Right atrium auricular region (tissue), 2 donors: ENCODE measurements around the gene GPR153. TPM values are rescaled to one million over a fixed set of nuclear protein-coding genes. Genes with fewer than 3 reads are reported as not detected.

Experiments
- DNase-seq: peaks from one replicate; pipeline ENCODE4 v3.0.0-alpha.2; 2019; ENCODE audit warnings: low spot score
- H3K27ac ChIP-seq, 2 donors: fragments of 200-600 bp; sonication (generic); 1 replicate in 1 of 2; 2 replicates in 1 of 2; pipeline ENCODE4 v1.5.1; 2016 to 2019
- H3K27me3 ChIP-seq, 2 donors: fragments of 200-600 bp; sonication (generic); one replicate each; pipeline versions ENCODE4 v1.5.1 to v1.6.0; 2017 to 2019
- H3K36me3 ChIP-seq: fragments of 200-600 bp; sonication (generic); one replicate; pipeline ENCODE4 v1.5.1; 2016
- H3K4me1 ChIP-seq, 2 donors: fragments of 200-600 bp; sonication (generic); one replicate each; pipeline versions ENCODE4 v1.5.1 to v1.6.0; 2017 to 2019
- H3K4me3 ChIP-seq, 2 donors: fragments of 200-600 bp; sonication (generic); 1 replicate in 1 of 2; 2 replicates in 1 of 2; pipeline ENCODE4 v1.5.1; 2017 to 2019; ENCODE audit warnings: mild to moderate bottlenecking in 1 of 2, moderate library complexity in 1 of 2
- H3K9me3 ChIP-seq, 2 donors: fragments of 200-600 bp; sonication (generic); one replicate each; pipeline ENCODE4 v1.5.1; 2019
- CTCF ChIP-seq, 2 donors: fragments of 200-600 bp; sonication (generic); IDR thresholded peaks; one replicate each; pipeline ENCODE4 v1.5.1; 2019; ENCODE audit warnings: antibody characterized with exemption in 2 of 2
- total RNA-seq, 2 donors: library from RNA; depleted of rRNA; stranded (reverse); fragments of >200 nt; gene quantifications; one replicate each; pipeline ENCODE4 v1.1.0, GENCODE V29; 2016

GPR153 gene
- total RNA-seq, 2 donors from 2014 or later: 7.6 to 17.4 TPM

- TF ChIP-seq CTCF (IDR thresholded peaks at IDR 0.05): no peak
- H3K4me3 ChIP-seq: no peak overlapping the region
- no peaks in the 10 kb centered on the region for H3K27me3 ChIP-seq
- H3K36me3 ChIP-seq: no peaks in the 10 kb centered on the region
- no peak overlapping the region for H3K27ac ChIP-seq
- no peak for DNase-seq
- no peaks in the 10 kb centered on the region for H3K9me3 ChIP-seq
- H3K4me1 ChIP-seq: peaks cover 0 to 52% of the 10 kb centered on the region in 2 donors
Observed at GRCh38 chr1:6202256-6202655, 58.6 kb downstream of the GPR153 start.

- no peaks in the 10 kb centered on the region for H3K9me3 ChIP-seq
- H3K4me3 ChIP-seq: peak overlapping the region; percentile 96 to 98
- peaks cover 0 to 32% of the 10 kb centered on the region in 2 donors for H3K4me1 ChIP-seq
- peak overlapping the region; percentile 84 to 86 for H3K27ac ChIP-seq
- DNase-seq: no peak
- H3K27me3 ChIP-seq: no peaks in the 10 kb centered on the region
- TF ChIP-seq CTCF (IDR thresholded peaks at IDR 0.05): no peak
- peaks cover 16% of the 10 kb centered on the region for H3K36me3 ChIP-seq
Observed at GRCh38 chr1:6200188-6200809, 60.6 kb downstream of the GPR153 start.

DNA sequence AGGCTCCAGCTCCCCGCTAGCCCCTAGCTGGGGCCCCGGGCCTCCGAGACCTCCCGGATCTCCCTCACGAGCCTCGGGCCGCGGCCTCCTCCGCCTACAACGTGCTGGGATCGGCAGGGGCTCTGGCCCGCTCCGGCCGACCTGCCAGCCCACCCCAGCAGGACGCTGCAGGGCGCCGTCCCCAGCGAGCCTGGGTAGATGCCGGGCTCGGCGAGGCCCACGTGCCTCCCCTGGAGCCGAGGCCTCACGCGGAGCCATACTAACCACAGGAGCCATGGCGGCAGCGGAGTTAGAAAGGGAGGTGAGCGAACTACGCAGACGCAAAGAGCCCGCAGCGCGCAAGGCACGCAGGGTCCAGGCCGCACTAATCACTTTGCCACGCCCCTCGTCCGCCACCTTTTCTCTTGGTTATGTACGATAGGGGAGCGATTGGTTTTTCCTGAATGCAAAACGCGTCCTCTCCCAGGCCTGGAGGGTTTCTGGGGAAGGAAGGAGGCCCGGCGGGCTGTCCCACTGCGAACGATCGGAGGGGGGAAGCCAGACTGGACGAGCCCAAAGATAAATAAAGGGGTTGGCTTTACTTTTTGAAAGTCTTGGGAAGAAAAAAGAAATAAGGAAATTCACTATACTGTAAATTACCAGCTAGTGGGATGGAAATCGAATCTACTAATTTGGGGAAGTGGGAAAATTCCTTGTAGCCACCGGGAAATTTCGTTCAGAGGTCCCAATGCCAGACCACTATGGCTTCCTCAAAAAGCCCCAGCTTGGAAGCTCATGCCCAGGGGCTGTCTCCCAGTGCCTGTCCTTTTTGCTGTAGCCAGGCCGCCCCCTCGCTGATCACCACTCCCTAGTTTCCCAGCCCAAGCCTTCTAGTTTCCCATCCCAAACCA lies 61.4 kb downstream of the GPR153 start, which contains the start of gene RPL22:
RPL22 (minus strand) TSS at position 298 of the 890 bp plus-strand sequence; CDS start at position 276, 22 bp downstream.
- peak within 1 kb of the TSS; percentile 84 to 86 for H3K27ac ChIP-seq
- no peaks in the 10 kb centered on the region for H3K27me3 ChIP-seq
- peaks cover 0 to 25% of the 10 kb centered on the region in 2 donors for H3K4me1 ChIP-seq
- H3K36me3 ChIP-seq: peaks cover 23% of the 10 kb centered on the region
- DNase-seq: peak; percentile 98
- no peaks in the 10 kb centered on the region for H3K9me3 ChIP-seq
- no peak for TF ChIP-seq CTCF (IDR thresholded peaks at IDR 0.05)
- H3K4me3 ChIP-seq: peak within 1 kb of the TSS; percentile 96 to 98

- DNase-seq: no peak
- peaks cover 31% of the 10 kb centered on the region for H3K36me3 ChIP-seq
- TF ChIP-seq CTCF (IDR thresholded peaks at IDR 0.05): no peak
- peak overlapping the region; percentile 96 to 98 for H3K4me3 ChIP-seq
- H3K9me3 ChIP-seq: no peaks in the 10 kb centered on the region
- H3K27me3 ChIP-seq: no peaks in the 10 kb centered on the region
- peak overlapping the region; percentile 73 to 86 for H3K27ac ChIP-seq
- H3K4me1 ChIP-seq: peaks cover 0 to 25% of the 10 kb centered on the region in 2 donors
Observed at GRCh38 chr1:6198646-6199297, 62.1 kb downstream of the GPR153 start.

DNA sequence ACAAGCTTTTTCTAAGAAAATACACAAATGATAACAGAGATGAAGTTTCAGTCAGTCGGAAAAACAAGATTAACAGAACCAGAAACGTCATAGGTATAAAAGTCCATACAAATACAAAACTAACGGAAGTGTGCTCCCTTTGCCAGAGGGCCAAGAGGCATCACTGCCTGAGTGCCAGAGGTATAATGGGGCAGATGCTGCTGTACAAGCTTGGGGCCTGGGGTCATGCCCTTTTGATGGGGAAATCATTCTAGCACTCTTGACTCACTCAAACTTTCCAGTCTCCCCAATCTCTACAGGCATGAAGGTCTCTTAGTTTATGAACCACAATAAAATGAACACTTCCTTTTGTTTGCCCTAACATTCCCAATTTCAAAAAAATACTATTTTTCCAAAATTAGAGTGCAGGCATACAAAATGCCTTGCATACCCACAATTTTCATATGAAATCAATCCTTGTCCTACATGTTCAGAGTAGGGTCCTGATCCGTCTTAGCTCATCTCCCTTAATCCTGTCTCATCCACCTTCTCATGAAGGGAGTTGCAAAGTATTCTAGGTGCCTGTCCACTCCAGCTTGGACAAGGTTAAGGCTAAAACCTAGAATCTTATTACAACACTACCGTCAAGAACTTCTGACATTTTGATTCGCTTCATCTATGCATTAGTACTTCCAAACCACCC lies 63.0 kb downstream of the GPR153 start:
- peaks cover 40% of the 10 kb centered on the region for H3K36me3 ChIP-seq
- no peaks in the 10 kb centered on the region for H3K27me3 ChIP-seq
- DNase-seq: no peak
- H3K4me3 ChIP-seq: peak overlapping the region; percentile 96 to 98
- no peak overlapping the region for H3K27ac ChIP-seq
- no peaks in the 10 kb centered on the region for H3K9me3 ChIP-seq
- no peak for TF ChIP-seq CTCF (IDR thresholded peaks at IDR 0.05)
- peaks cover 0 to 25% of the 10 kb centered on the region in 2 donors for H3K4me1 ChIP-seq
